Measurements from ENCODE around the gene MOGAT3.

Gene MOGAT3

GRCh38 chr7:101233907-101234547 is 33.2 kb upstream of the MOGAT3 start:
- no peak for DNase-seq

- no peak for DNase-seq
Observed at GRCh38 chr7:101232141-101232850, 31.5 kb upstream of the MOGAT3 start.

GRCh38 chr7:101231644-101232043 is 30.8 kb upstream of the MOGAT3 start:
- DNase-seq = no peak

GRCh38 chr7:101226721-101227120 is 25.9 kb upstream of the MOGAT3 start:
- no peak for DNase-seq

- DNase-seq = no peak
Observed at GRCh38 chr7:101225650-101226049, 24.8 kb upstream of the MOGAT3 start.

- no peak for DNase-seq
Observed at GRCh38 chr7:101223528-101223927, 22.7 kb upstream of the MOGAT3 start.

GRCh38 chr7:101222275-101222830 is 21.5 kb upstream of the MOGAT3 start:
- DNase-seq = no peak

GRCh38 chr7:101220295-101220694 is 19.5 kb upstream of the MOGAT3 start:
- no peak for DNase-seq

- DNase-seq = no peak
Observed at GRCh38 chr7:101218236-101219125, 17.6 kb upstream of the MOGAT3 start.

- peak; percentile 97 for DNase-seq
Observed at GRCh38 chr7:101217388-101218235, 16.8 kb upstream of the MOGAT3 start, which contains the start of the genes PLOD3 and ZNHIT1. Gene PLOD3 (minus strand): TSS chr7:101217581. CDS start chr7:101217274, 307 bp downstream. Gene ZNHIT1 (plus strand): TSS chr7:101218165. CDS start chr7:101218196, 31 bp downstream.

GRCh38 chr7:101216860-101217387 is 16.1 kb upstream of the MOGAT3 start:
- DNase-seq = no peak

GRCh38 chr7:101216001-101216859 is 15.4 kb upstream of the MOGAT3 start:
- peak; percentile 21 for DNase-seq

- no peak for DNase-seq
Observed at GRCh38 chr7:101212014-101212413, 11.2 kb upstream of the MOGAT3 start.

- no peak for DNase-seq
Observed at GRCh38 chr7:101211501-101211900, 10.7 kb upstream of the MOGAT3 start.

GRCh38 chr7:101210143-101210542 is 9.3 kb upstream of the MOGAT3 start:
- no peak for DNase-seq

- no peak for DNase-seq
Observed at GRCh38 chr7:101208794-101209193, 8.0 kb upstream of the MOGAT3 start.

GRCh38 chr7:101207459-101207858 is 6.6 kb upstream of the MOGAT3 start:
- DNase-seq = no peak

GRCh38 chr7:101206665-101207042 is 5.8 kb upstream of the MOGAT3 start:
- DNase-seq = no peak

- no peak for DNase-seq
Observed at GRCh38 chr7:101205901-101206664, 5.2 kb upstream of the MOGAT3 start.

All from femur (tissue), 1 donor.